KG1 (cell line): ENCODE measurements around the gene NRL.

Experiments
- DNase-seq: peaks from one replicate; lab custom pipeline; 2025; lab: John Stamatoyannopoulos, UW

The NRL gene

GRCh38 chr14:24144451-24144850 is 29.7 kb upstream of the NRL start:
- DNase-seq: no peak

- DNase-seq: no peak
Observed at GRCh38 chr14:24143511-24143910, 28.8 kb upstream of the NRL start.

GRCh38 chr14:24141097-24141880 is 26.5 kb upstream of the NRL start, which contains the start of gene EMC9:
EMC9 (minus strand) TSS chr14:24141591; CDS start chr14:24141304, 287 bp downstream.
- DNase-seq: peak; percentile 99

GRCh38 chr14:24139272-24139934 is 24.7 kb upstream of the NRL start:
- DNase-seq: no peak

- no peak for DNase-seq
Observed at GRCh38 chr14:24138396-24139271, 23.9 kb upstream of the NRL start.

GRCh38 chr14:24137529-24138395 is 23.0 kb upstream of the NRL start:
- DNase-seq: no peak

- DNase-seq: no peak
Observed at GRCh38 chr14:24136684-24137528, 22.2 kb upstream of the NRL start.

- peak; percentile 69 for DNase-seq
Observed at GRCh38 chr14:24135834-24136683, 21.3 kb upstream of the NRL start, which contains the start of gene PSME1. PSME1 (plus strand) TSS chr14:24136194; CDS start chr14:24136263, 69 bp downstream.

- no peak for DNase-seq
Observed at GRCh38 chr14:24135584-24135833, 20.8 kb upstream of the NRL start.

GRCh38 chr14:24133735-24134134 is 19.0 kb upstream of the NRL start:
- DNase-seq: no peak

- DNase-seq: no peak
Observed at GRCh38 chr14:24132976-24133375, 18.2 kb upstream of the NRL start.

GRCh38 chr14:24132061-24132685 is 17.4 kb upstream of the NRL start:
- DNase-seq: no peak

GRCh38 chr14:24131549-24131966 is 16.8 kb upstream of the NRL start:
- DNase-seq: no peak

- no peak for DNase-seq
Observed at GRCh38 chr14:24130717-24131548, 16.2 kb upstream of the NRL start.

- no peak for DNase-seq
Observed at GRCh38 chr14:24130380-24130716, 15.6 kb upstream of the NRL start, which contains the start of gene FITM1. FITM1 (plus strand) TSS chr14:24130659; CDS start chr14:24131564, 905 bp downstream.

- no peak for DNase-seq
Observed at GRCh38 chr14:24129410-24129998, 14.8 kb upstream of the NRL start.

- no peak for DNase-seq
Observed at GRCh38 chr14:24127673-24128072, 12.9 kb upstream of the NRL start.

GRCh38 chr14:24126939-24127338 is 12.2 kb upstream of the NRL start:
- no peak for DNase-seq
